ENCODE data around the gene ABHD10.

GRCh38 chr3:111967068-111967467 lies 11.8 kb upstream of the ABHD10 start:
- TF ChIP-seq POLR2A (IDR thresholded peaks at IDR 0.05): no peak
- no peak for TF ChIP-seq CTCF (IDR thresholded peaks at IDR 0.05)

Data from lower leg skin (tissue), 3 donors.